HepG2 (cell line): ENCODE measurements around the gene MSI2. TPM values are rescaled to one million over a fixed set of nuclear protein-coding genes. Genes with fewer than 3 reads are reported as not detected.

Source experiments
- ATAC-seq: fragments of 200-7000 bp; cut with Tn5 transposase; 3 replicates; pipeline ENCODE4 v1.9.1; 2020; ENCODE audit warnings: mild to moderate bottlenecking, moderate library complexity
- BruUV-seq: library from RNA; stranded (reverse); fragments of 400-500 nt; replicated peaks from 2 replicates; lab custom pipeline; 2021; lab: Mats Ljungman, UMichigan
- CTCF ChIA-PET: fragments of 300-600 bp; formaldehyde crosslinking; extraction: SDS; loops from one replicate; lab custom pipeline; 2021; ENCODE audit warnings: low total read pairs, inconsistent platforms, low intra/inter-chr PET ratio; lab: Yijun Ruan, JAX
- POLR2A ChIA-PET: fragments of 350-600 bp; sonication (Branson Sonifier 250); formaldehyde crosslinking; loops from one replicate; lab custom pipeline; 2020; ENCODE audit warnings: antibody characterized with exemption, inconsistent platforms; lab: Yijun Ruan, JAX
- DNase-seq: peaks from one replicate; pipeline ENCODE4 v3.0.0-alpha.2; 2015; ENCODE audit warnings: low spot score
- FAIRE-seq: peaks from 3 replicates; lab custom pipeline; 2011; peaks lifted over from hg19 to GRCh38; lab: Jason Lieb, UNC
- H2AFZ ChIP-seq: one replicate; pipeline ENCODE4 v1.6.1; 2011; ENCODE audit warnings: low read length, inconsistent platforms
- H3K27ac ChIP-seq: fragments of 300-600 bp; 3 replicates; pipeline ENCODE4 v1.8.0; 2011; ENCODE audit warnings: mixed run types, mild to moderate bottlenecking, mixed read lengths, low read length, inconsistent platforms; ENCODE audit not compliant: insufficient read depth; ENCODE audit errors: extremely low read length
- H3K27me3 ChIP-seq, 2 experiments: fragments of 200-600 bp in 1 of 2; 2 replicates in 1 of 2; 3 replicates in 1 of 2; pipeline versions ENCODE4 v1.6.0 to v1.8.0; 2011; ENCODE audit warnings: low read length in 2 of 2, mild to moderate bottlenecking in 2 of 2, moderate library complexity in 2 of 2, inconsistent platforms in 1 of 2; ENCODE audit not compliant: insufficient read depth in 2 of 2, control insufficient read depth in 1 of 2
- H3K36me3 ChIP-seq, 2 experiments: fragments of 200-600 bp in 1 of 2; replicated peaks in 1 of 2; 2 replicates in 1 of 2; 3 replicates in 1 of 2; pipeline versions ENCODE4 v1.5.1 to v1.8.0; 2011; ENCODE audit warnings: low read length in 2 of 2, inconsistent platforms in 1 of 2; ENCODE audit not compliant: insufficient read depth in 2 of 2, control insufficient read depth in 1 of 2
- H3K4me1 ChIP-seq: 2 replicates; pipeline ENCODE4 v1.5.1; 2012; ENCODE audit warnings: low read length, inconsistent platforms; ENCODE audit not compliant: insufficient read depth
- H3K4me2 ChIP-seq: 2 replicates; pipeline ENCODE4 v1.6.0; 2011; ENCODE audit warnings: low read depth, low read length, inconsistent platforms
- H3K4me3 ChIP-seq, 3 experiments: fragments of 200-600 bp in 1 of 3; sonication (generic), shearing (Covaris generic) in 1 of 3; replicated peaks in 1 of 3; 2 replicates each; pipeline ENCODE4 v1.5.1; 2011 to 2016; ENCODE audit warnings: low read length in 3 of 3, inconsistent platforms in 2 of 3, low read depth in 2 of 3, mild to moderate bottlenecking in 2 of 3, control low read depth in 1 of 3, mixed read lengths in 1 of 3; ENCODE audit not compliant: insufficient read depth in 1 of 3
- H3K79me2 ChIP-seq: one replicate; pipeline ENCODE4 v1.6.1; 2011; ENCODE audit warnings: low read length, inconsistent platforms; ENCODE audit not compliant: insufficient read depth
- H3K9ac ChIP-seq: 2 replicates; pipeline ENCODE4 v1.6.0; 2011; ENCODE audit warnings: mild to moderate bottlenecking, low read depth, low read length, inconsistent platforms; ENCODE audit not compliant: insufficient read depth
- H3K9me3 ChIP-seq: 2 replicates; pipeline ENCODE4 v1.5.1; 2012; ENCODE audit warnings: mild to moderate bottlenecking, low read length
- H4K20me1 ChIP-seq: 2 replicates; pipeline ENCODE4 v1.6.0; 2011; ENCODE audit warnings: inconsistent platforms, mild to moderate bottlenecking, low read length, moderate library complexity; ENCODE audit not compliant: insufficient read depth
- DMTF1 ChIP-seq: sonication (generic); formaldehyde crosslinking; IDR thresholded peaks from 2 replicates; pipeline ENCODE4 v1.4.0; 2020; ENCODE audit warnings: mild to moderate bottlenecking, missing genetic modification reagents
- MTF2 ChIP-seq: sonication (generic); formaldehyde crosslinking; IDR thresholded peaks from 2 replicates; pipeline ENCODE4 v1.5.0; 2020; ENCODE audit warnings: missing genetic modification reagents, borderline replicate concordance
- MZF1 ChIP-seq: sonication (generic); formaldehyde crosslinking; IDR thresholded peaks from 2 replicates; pipeline ENCODE4 v1.8.1; 2023; ENCODE audit warnings: mild to moderate bottlenecking, missing genetic modification reagents, borderline replicate concordance
- RBM22 ChIP-seq: fragments of 200-400 bp; formaldehyde crosslinking; optimal IDR thresholded peaks from 2 replicates; pipeline ENCODE3; 2017; ENCODE audit warnings: mild to moderate bottlenecking, low read length, moderate library complexity
- SNAI1 ChIP-seq: sonication (generic); formaldehyde crosslinking; IDR thresholded peaks from 2 replicates; pipeline ENCODE4 v1.5.0; 2020; ENCODE audit warnings: mild to moderate bottlenecking, missing genetic modification reagents, borderline replicate concordance
- SNAPC2 ChIP-seq: sonication (generic); formaldehyde crosslinking; IDR thresholded peaks from 2 replicates; pipeline ENCODE4 v1.8.1; 2022; ENCODE audit warnings: mild to moderate bottlenecking, missing genetic modification reagents
- SP2 ChIP-seq: sonication (generic); formaldehyde crosslinking; IDR thresholded peaks from 2 replicates; pipeline ENCODE4 v1.5.1; 2020; ENCODE audit warnings: mild to moderate bottlenecking, missing genetic modification reagents
- TSC22D2 ChIP-seq: sonication (generic); formaldehyde crosslinking; IDR thresholded peaks from 2 replicates; pipeline ENCODE4 v1.5.1; 2020; ENCODE audit warnings: missing genetic modification reagents, mild to moderate bottlenecking, borderline replicate concordance
- ZBTB46 ChIP-seq: sonication (generic); formaldehyde crosslinking; IDR thresholded peaks from 2 replicates; pipeline ENCODE4 v1.4.0; 2020; ENCODE audit warnings: mild to moderate bottlenecking, missing genetic modification reagents, borderline replicate concordance
- ZNF556 ChIP-seq: sonication (generic); formaldehyde crosslinking; IDR thresholded peaks from 2 replicates; pipeline ENCODE4 v1.4.0; 2020; ENCODE audit warnings: mild to moderate bottlenecking, missing genetic modification reagents, borderline replicate concordance
- ZNF749 ChIP-seq: sonication (generic); formaldehyde crosslinking; IDR thresholded peaks from 2 replicates; pipeline ENCODE4 v1.8.0; 2022; ENCODE audit warnings: mild to moderate bottlenecking, missing genetic modification reagents, moderate library complexity, borderline replicate concordance
- ZSCAN12 ChIP-seq: sonication (generic); formaldehyde crosslinking; IDR thresholded peaks from 2 replicates; pipeline ENCODE4 v1.9.0; 2021; ENCODE audit warnings: mild to moderate bottlenecking, missing genetic modification reagents
- WGBS: methylation state at CpG from one replicate; pipeline ENCODE4 v1.1.6; 2017; ENCODE audit warnings: low lambda C conversion rate; 5-methylcytosine and 5-hydroxymethylcytosine counted together
- in situ Hi-C: cut with HindIII; loops from 2 replicates; pipeline ENCODE4 v1.10.0; 2017; ENCODE audit warnings: low pct_unique_long_range_greater_than_20kb; ENCODE audit not compliant: extremely low pct_ligation_motif_present
- intact Hi-C: fragments of 100-400 bp; cut with micrococcal nuclease; formaldehyde crosslinking; loops from one replicate; pipeline ENCODE4 v1.10.0; 2022; ENCODE audit not compliant: unreplicated experiment
- polyA plus RNA-seq, 8 experiments: library from polyadenylated mRNA; depleted of rRNA in 3 of 8; stranded (reverse) in 7 of 8; unstranded in 1 of 8; fragments of >200 nt; fragmentation: Illumina TruSeq in 4 of 8; extraction: Trizol in 4 of 8; gene quantifications; 2 replicates each; pipeline versions ENCODE4 v1.2.1 to v1.2.3, GENCODE V29; 2011 to 2016; ENCODE audit warnings: low read depth in 4 of 8, missing spikeins in 1 of 8, mixed read lengths in 1 of 8; ENCODE audit not compliant: insufficient read depth in 1 of 8
- total RNA-seq, 5 experiments: library from RNA; depleted of rRNA; stranded (reverse); fragments of >200 nt; fragmentation: Illumina TruSeq; extraction: Trizol; gene quantifications; 2 replicates each; pipeline ENCODE4 v1.2.3, GENCODE V29; 2016; ENCODE audit warnings: low read depth in 1 of 5
- TF ChIP-seq, protein P1 (sequence below): sonication (generic); formaldehyde crosslinking; IDR thresholded peaks from 2 replicates; pipeline ENCODE4 v1.4.0; 2020; ENCODE audit warnings: low read depth, mild to moderate bottlenecking, missing genetic modification reagents

Gene MSI2
- total and polyA plus RNA-seq, 2 of the 13 experiments (the other 11 are each of a cell fraction or from before 2014, with no cell fraction given) = 77.5 to 78.4 TPM

GRCh38 chr17:57470906-57471305 is 214.6 kb downstream of the MSI2 start (continued):
- TF ChIP-seq DMTF1 (CRISPR knock-in tag) = no peak
- TF ChIP-seq ZBTB46 (CRISPR knock-in tag) = no peak
- no peak for TF ChIP-seq MZF1 (CRISPR knock-in tag)
- TF ChIP-seq ZSCAN12 = no peak
- TF ChIP-seq SNAPC2 (CRISPR knock-in tag) = no peak
- TF ChIP-seq TSC22D2 (CRISPR knock-in tag) = no peak
- no peak for TF ChIP-seq ZNF749 (CRISPR knock-in tag)

- POLR2A ChIA-PET = interaction anchor here (0.9 to 1.4 kb wide), 2 partner anchors 46 to 66 kb away, joined by 3 to 4 read pairs; no protein-coding TSS in a partner anchor
- intact Hi-C loops (no loop called here), in situ Hi-C loops (no loop called here)
- no peak overlapping the region for H3K9ac ChIP-seq
- H3K27me3 ChIP-seq = no peaks in the 10 kb centered on the region
- H3K4me1 ChIP-seq = peaks cover 36% of the 10 kb centered on the region
- no peak overlapping the region for H3K27ac ChIP-seq
- no peaks in the 10 kb centered on the region for H4K20me1 ChIP-seq
- H2AFZ ChIP-seq = no peak overlapping the region
- ATAC-seq = peak; percentile 42; the same call in 2 of the 3 replicates
- DNase-seq = no peak
- H3K36me3 ChIP-seq = peaks cover 3 to 4% of the 10 kb centered on the region in 2 experiments
- TF ChIP-seq, protein P1, sequence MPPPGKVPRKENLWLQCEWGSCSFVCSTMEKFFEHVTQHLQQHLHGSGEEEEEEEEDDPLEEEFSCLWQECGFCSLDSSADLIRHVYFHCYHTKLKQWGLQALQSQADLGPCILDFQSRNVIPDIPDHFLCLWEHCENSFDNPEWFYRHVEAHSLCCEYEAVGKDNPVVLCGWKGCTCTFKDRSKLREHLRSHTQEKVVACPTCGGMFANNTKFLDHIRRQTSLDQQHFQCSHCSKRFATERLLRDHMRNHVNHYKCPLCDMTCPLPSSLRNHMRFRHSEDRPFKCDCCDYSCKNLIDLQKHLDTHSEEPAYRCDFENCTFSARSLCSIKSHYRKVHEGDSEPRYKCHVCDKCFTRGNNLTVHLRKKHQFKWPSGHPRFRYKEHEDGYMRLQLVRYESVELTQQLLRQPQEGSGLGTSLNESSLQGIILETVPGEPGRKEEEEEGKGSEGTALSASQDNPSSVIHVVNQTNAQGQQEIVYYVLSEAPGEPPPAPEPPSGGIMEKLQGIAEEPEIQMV = 0 out of 2 replicates have a peak, but pooled peaks have one; percentile 37
- TF ChIP-seq MTF2 (no peak), RBM22 (peak; percentile 5), ZNF556 (CRISPR knock-in tag) (0 out of 2 replicates have a peak, but pooled peaks have one; percentile 33), SP2 (CRISPR knock-in tag) (no peak), SNAI1 (CRISPR knock-in tag) (no peak)
- TF ChIP-seq, all 625 proteins: peak for 3
- Histone ChIP-seq H3K79me2 (peaks cover 2% of the 10 kb centered on the region), H3K4me3 (no peak overlapping the region), H3K4me2 (no peak overlapping the region), H3K9me3 (no peaks in the 10 kb centered on the region)
- FAIRE-seq = no peak
- BruUV-seq = no TSS peak
- WGBS = 98% methylated on average over 8 of the region's 8 CpGs
- CTCF ChIA-PET = no interaction called here
Observed at GRCh38 chr17:57471868-57472368, 215.6 kb downstream of the MSI2 start.
